ENCODE data around the gene SORCS1. TPM values are rescaled to one million over a fixed set of nuclear protein-coding genes. Genes with fewer than 3 reads are reported as not detected.

SORCS1 gene
- total RNA-seq, 2 donors from 2014 or later = 0.23 to 14.4 TPM

- WGBS = 71% methylated on average over 6 of the region's 6 CpGs
- no peaks in the 10 kb centered on the region for H3K9me3 ChIP-seq
Measured at GRCh38 chr10:106548832-106549231, 615.7 kb downstream of the SORCS1 start.

DNA sequence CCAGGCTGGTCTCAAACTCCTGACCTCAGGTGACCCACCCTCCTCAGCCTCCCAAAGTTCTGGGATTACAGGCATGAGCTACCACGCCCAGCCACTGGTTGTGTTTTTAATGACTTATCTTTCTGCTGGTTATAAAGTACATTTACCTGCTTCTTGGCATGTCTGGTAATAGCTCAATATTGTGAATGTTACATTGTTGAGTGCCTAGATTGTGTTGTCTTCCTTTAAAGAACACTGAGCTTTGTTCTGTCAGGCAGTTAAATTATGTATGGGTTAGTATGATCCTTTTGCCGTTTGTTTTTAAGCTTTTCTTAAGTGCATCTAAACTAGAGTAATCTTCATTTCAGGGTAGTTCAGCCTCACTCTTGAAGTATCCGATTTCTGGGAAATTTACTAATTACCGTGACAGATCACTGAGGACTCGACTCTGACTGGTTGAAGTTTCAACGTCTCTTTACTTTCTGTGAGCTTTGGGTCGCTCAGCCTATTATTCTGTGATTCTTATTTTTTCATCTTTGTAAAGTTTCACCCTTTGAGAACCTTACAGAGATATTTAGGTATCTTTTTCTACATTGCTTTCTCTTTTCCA lies 617.4 kb downstream of the SORCS1 start:
- Histone ChIP-seq H3K9me3 (no peaks in the 10 kb centered on the region), H3K27me3 (replicated peaks; ENCODE audit: insufficient read depth) (no peaks in the 10 kb centered on the region), H3K27ac (no peak overlapping the region), H3K4me3 (no peak overlapping the region), H3K36me3 (no peaks in the 10 kb centered on the region), H3K4me1 (replicated peaks) (no peaks in the 10 kb centered on the region)
- WGBS = 90% methylated on average over 7 of the region's 7 CpGs
- TF ChIP-seq, protein P1, sequence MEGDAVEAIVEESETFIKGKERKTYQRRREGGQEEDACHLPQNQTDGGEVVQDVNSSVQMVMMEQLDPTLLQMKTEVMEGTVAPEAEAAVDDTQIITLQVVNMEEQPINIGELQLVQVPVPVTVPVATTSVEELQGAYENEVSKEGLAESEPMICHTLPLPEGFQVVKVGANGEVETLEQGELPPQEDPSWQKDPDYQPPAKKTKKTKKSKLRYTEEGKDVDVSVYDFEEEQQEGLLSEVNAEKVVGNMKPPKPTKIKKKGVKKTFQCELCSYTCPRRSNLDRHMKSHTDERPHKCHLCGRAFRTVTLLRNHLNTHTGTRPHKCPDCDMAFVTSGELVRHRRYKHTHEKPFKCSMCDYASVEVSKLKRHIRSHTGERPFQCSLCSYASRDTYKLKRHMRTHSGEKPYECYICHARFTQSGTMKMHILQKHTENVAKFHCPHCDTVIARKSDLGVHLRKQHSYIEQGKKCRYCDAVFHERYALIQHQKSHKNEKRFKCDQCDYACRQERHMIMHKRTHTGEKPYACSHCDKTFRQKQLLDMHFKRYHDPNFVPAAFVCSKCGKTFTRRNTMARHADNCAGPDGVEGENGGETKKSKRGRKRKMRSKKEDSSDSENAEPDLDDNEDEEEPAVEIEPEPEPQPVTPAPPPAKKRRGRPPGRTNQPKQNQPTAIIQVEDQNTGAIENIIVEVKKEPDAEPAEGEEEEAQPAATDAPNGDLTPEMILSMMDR (IDR thresholded peaks at IDR 0.05) = no peak
- no peak for TF ChIP-seq POLR2A (IDR thresholded peaks at IDR 0.05)
- TF ChIP-seq POLR2AphosphoS5 (IDR thresholded peaks at IDR 0.05) = no peak
- intact Hi-C loops (cut with DNase I) = no loop called here
- no peak for DNase-seq (ENCODE audit: low spot score)

More at GRCh38 chr10:106548832-106549231, 615.7 kb downstream of the SORCS1 start:
- intact Hi-C loops (cut with DNase I) = no loop called here
- no peak overlapping the region for H3K27ac ChIP-seq
- H3K4me3 ChIP-seq = no peak overlapping the region
- TF ChIP-seq POLR2A (IDR thresholded peaks at IDR 0.05) = no peak
- H3K27me3 ChIP-seq (replicated peaks; ENCODE audit: insufficient read depth) = no peaks in the 10 kb centered on the region
- DNase-seq (ENCODE audit: low spot score) = no peak
- H3K36me3 ChIP-seq = no peaks in the 10 kb centered on the region
- no peaks in the 10 kb centered on the region for H3K4me1 ChIP-seq (replicated peaks)

- WGBS = 77% methylated on average over 3 of the region's 3 CpGs
- Histone ChIP-seq H3K9me3 (no peaks in the 10 kb centered on the region), H3K36me3 (no peaks in the 10 kb centered on the region), H3K27ac (no peak overlapping the region), H3K4me3 (no peak overlapping the region), H3K4me1 (replicated peaks) (no peaks in the 10 kb centered on the region), H3K27me3 (replicated peaks; ENCODE audit: insufficient read depth) (no peaks in the 10 kb centered on the region)
- no peak for DNase-seq (ENCODE audit: low spot score)
- TF ChIP-seq, protein P1 (IDR thresholded peaks at IDR 0.05) = no peak
- TF ChIP-seq POLR2A (IDR thresholded peaks at IDR 0.05) = no peak
- no peak for TF ChIP-seq POLR2AphosphoS5 (IDR thresholded peaks at IDR 0.05)
- intact Hi-C loops (cut with DNase I) = no loop called here
Measured at GRCh38 chr10:106542461-106542860, 622.0 kb downstream of the SORCS1 start.

- Histone ChIP-seq H3K27ac (no peak overlapping the region), H3K4me3 (no peak overlapping the region), H3K9me3 (no peaks in the 10 kb centered on the region), H3K27me3 (replicated peaks; ENCODE audit: insufficient read depth) (no peaks in the 10 kb centered on the region), H3K4me1 (replicated peaks) (no peaks in the 10 kb centered on the region), H3K36me3 (no peaks in the 10 kb centered on the region)
- intact Hi-C loops (cut with DNase I) = no loop called here
- DNase-seq (ENCODE audit: low spot score) = no peak
- no peak for TF ChIP-seq POLR2AphosphoS5 (IDR thresholded peaks at IDR 0.05)
- TF ChIP-seq, protein P1 (IDR thresholded peaks at IDR 0.05) = no peak
- TF ChIP-seq POLR2A (IDR thresholded peaks at IDR 0.05) = no peak
Measured at GRCh38 chr10:106540645-106541044, 623.9 kb downstream of the SORCS1 start.

DNA sequence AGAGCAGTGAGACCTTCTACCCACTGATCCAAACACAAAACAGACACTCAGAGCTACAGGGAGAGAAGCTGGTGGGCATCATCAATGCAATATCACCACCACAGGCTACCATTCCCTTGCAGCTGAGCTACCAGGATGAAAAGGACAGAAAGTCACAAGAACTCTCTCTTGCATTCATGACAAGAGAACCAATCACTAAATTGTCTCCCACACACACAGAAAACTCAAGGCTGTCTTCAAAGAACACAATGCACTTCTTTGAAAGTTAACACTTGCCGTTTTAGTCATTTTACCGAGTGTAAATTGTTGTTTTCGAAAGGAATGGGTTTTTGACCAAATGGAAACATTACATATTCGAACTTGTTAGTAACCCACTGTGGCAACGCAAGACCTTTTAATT lies 626.6 kb downstream of the SORCS1 start:
- intact Hi-C loops (cut with DNase I) = no loop called here
- 85% methylated on average over 5 of the region's 5 CpGs for WGBS

More for the DNA sequence above, 626.6 kb downstream of the SORCS1 start:
- no peak overlapping the region for H3K4me3 ChIP-seq
- H3K27me3 ChIP-seq (replicated peaks; ENCODE audit: insufficient read depth) = no peaks in the 10 kb centered on the region
- no peaks in the 10 kb centered on the region for H3K4me1 ChIP-seq (replicated peaks)
- TF ChIP-seq POLR2AphosphoS5 (IDR thresholded peaks at IDR 0.05) (no peak), POLR2A (IDR thresholded peaks at IDR 0.05) (no peak)
- TF ChIP-seq, protein P1 (IDR thresholded peaks at IDR 0.05) = no peak
- no peaks in the 10 kb centered on the region for H3K9me3 ChIP-seq
- no peaks in the 10 kb centered on the region for H3K36me3 ChIP-seq
- no peak for DNase-seq (ENCODE audit: low spot score)
- no peak overlapping the region for H3K27ac ChIP-seq

Measured in prostate gland (tissue), 2 donors.